Rectal smooth muscle tissue (tissue), 1 donor: Measurements from ENCODE around the gene GRM2.

Experiments used
- H3K27ac ChIP-seq: one replicate; pipeline ENCODE4 v1.7.0; 2013; ENCODE audit warnings: low read depth, low read length, inconsistent platforms
- H3K27me3 ChIP-seq: one replicate; pipeline ENCODE4 v1.7.0; 2013; ENCODE audit warnings: low read length; ENCODE audit not compliant: control insufficient read depth, insufficient read depth
- H3K36me3 ChIP-seq: one replicate; pipeline ENCODE4 v1.7.0; 2013; ENCODE audit warnings: low read length; ENCODE audit not compliant: control insufficient read depth, insufficient read depth
- H3K4me1 ChIP-seq: one replicate; pipeline ENCODE4 v1.7.0; 2013; ENCODE audit warnings: low read length; ENCODE audit not compliant: control insufficient read depth, insufficient read depth
- H3K4me3 ChIP-seq: one replicate; pipeline ENCODE4 v1.7.0; 2013; ENCODE audit warnings: low read length
- H3K9ac ChIP-seq: one replicate; pipeline ENCODE4 v1.7.0; 2013; ENCODE audit warnings: low read length

Gene GRM2

GRCh38 chr3:51711352-51712037 is 4.6 kb downstream of the GRM2 start:
- Histone ChIP-seq H3K27me3 (no peaks in the 10 kb centered on the region), H3K9ac (no peak overlapping the region), H3K4me1 (no peaks in the 10 kb centered on the region), H3K36me3 (no peaks in the 10 kb centered on the region), H3K4me3 (no peak overlapping the region), H3K27ac (no peak overlapping the region)

GRCh38 chr3:51712038-51712420 is 5.2 kb downstream of the GRM2 start:
- Histone ChIP-seq H3K4me1 (no peaks in the 10 kb centered on the region), H3K27ac (no peak overlapping the region), H3K27me3 (no peaks in the 10 kb centered on the region), H3K9ac (no peak overlapping the region), H3K4me3 (no peak overlapping the region), H3K36me3 (no peaks in the 10 kb centered on the region)

- H3K36me3 ChIP-seq, result no peaks in the 10 kb centered on the region
- H3K27ac ChIP-seq, result no peak overlapping the region
- no peak overlapping the region for H3K9ac ChIP-seq
- no peaks in the 10 kb centered on the region for H3K4me1 ChIP-seq
- H3K4me3 ChIP-seq, result no peak overlapping the region
- H3K27me3 ChIP-seq, result no peaks in the 10 kb centered on the region
Observed at GRCh38 chr3:51712511-51712931, 5.7 kb downstream of the GRM2 start.

GRCh38 chr3:51712963-51713362 is 6.1 kb downstream of the GRM2 start:
- Histone ChIP-seq H3K27ac (no peak overlapping the region), H3K4me1 (no peaks in the 10 kb centered on the region), H3K9ac (no peak overlapping the region), H3K4me3 (no peak overlapping the region), H3K27me3 (no peaks in the 10 kb centered on the region), H3K36me3 (no peaks in the 10 kb centered on the region)

GRCh38 chr3:51715231-51715976 is 8.5 kb downstream of the GRM2 start:
- H3K4me3 ChIP-seq, result no peak overlapping the region
- no peak overlapping the region for H3K27ac ChIP-seq
- H3K36me3 ChIP-seq, result no peaks in the 10 kb centered on the region
- no peaks in the 10 kb centered on the region for H3K4me1 ChIP-seq
- no peaks in the 10 kb centered on the region for H3K27me3 ChIP-seq
- no peak overlapping the region for H3K9ac ChIP-seq

GRCh38 chr3:51715977-51716294 is 9.1 kb downstream of the GRM2 start:
- no peaks in the 10 kb centered on the region for H3K4me1 ChIP-seq
- H3K9ac ChIP-seq, result no peak overlapping the region
- H3K27me3 ChIP-seq, result no peaks in the 10 kb centered on the region
- H3K36me3 ChIP-seq, result no peaks in the 10 kb centered on the region
- H3K27ac ChIP-seq, result no peak overlapping the region
- H3K4me3 ChIP-seq, result no peak overlapping the region

- H3K4me3 ChIP-seq, result no peak overlapping the region
- H3K36me3 ChIP-seq, result no peaks in the 10 kb centered on the region
- H3K4me1 ChIP-seq, result no peaks in the 10 kb centered on the region
- no peak overlapping the region for H3K9ac ChIP-seq
- no peak overlapping the region for H3K27ac ChIP-seq
- no peaks in the 10 kb centered on the region for H3K27me3 ChIP-seq
Observed at GRCh38 chr3:51716805-51717204, 9.9 kb downstream of the GRM2 start.

GRCh38 chr3:51717446-51717845 is 10.6 kb downstream of the GRM2 start:
- Histone ChIP-seq H3K27me3 (no peaks in the 10 kb centered on the region), H3K4me1 (no peaks in the 10 kb centered on the region), H3K27ac (no peak overlapping the region), H3K9ac (no peak overlapping the region), H3K4me3 (no peak overlapping the region), H3K36me3 (no peaks in the 10 kb centered on the region)

GRCh38 chr3:51717947-51718346 is 11.1 kb downstream of the GRM2 start:
- Histone ChIP-seq H3K27me3 (no peaks in the 10 kb centered on the region), H3K9ac (no peak overlapping the region), H3K4me3 (no peak overlapping the region), H3K27ac (no peak overlapping the region), H3K36me3 (no peaks in the 10 kb centered on the region), H3K4me1 (no peaks in the 10 kb centered on the region)

GRCh38 chr3:51718547-51719409 is 11.9 kb downstream of the GRM2 start:
- no peak overlapping the region for H3K9ac ChIP-seq
- H3K27ac ChIP-seq, result no peak overlapping the region
- no peaks in the 10 kb centered on the region for H3K36me3 ChIP-seq
- H3K4me3 ChIP-seq, result no peak overlapping the region
- H3K27me3 ChIP-seq, result no peaks in the 10 kb centered on the region
- no peaks in the 10 kb centered on the region for H3K4me1 ChIP-seq

GRCh38 chr3:51719410-51720025 is 12.7 kb downstream of the GRM2 start:
- no peaks in the 10 kb centered on the region for H3K36me3 ChIP-seq
- H3K4me1 ChIP-seq, result no peaks in the 10 kb centered on the region
- no peak overlapping the region for H3K4me3 ChIP-seq
- no peak overlapping the region for H3K9ac ChIP-seq
- H3K27ac ChIP-seq, result no peak overlapping the region
- no peaks in the 10 kb centered on the region for H3K27me3 ChIP-seq

GRCh38 chr3:51720292-51721061 is 13.6 kb downstream of the GRM2 start:
- no peak overlapping the region for H3K4me3 ChIP-seq
- no peaks in the 10 kb centered on the region for H3K27me3 ChIP-seq
- H3K36me3 ChIP-seq, result no peaks in the 10 kb centered on the region
- no peak overlapping the region for H3K9ac ChIP-seq
- no peak overlapping the region for H3K27ac ChIP-seq
- no peaks in the 10 kb centered on the region for H3K4me1 ChIP-seq
